Stimulated activated CD4-positive, alpha-beta T cell treated with anti-CD3 and anti-CD28 coated beads, Interleukin-12 subunit alpha, Interleukin-12 subunit beta, amount 100 ng/mL, for 4 hours (primary cell): ENCODE data around the gene ZNF652.
"Not testable (repeated sequence)": the region's sequence is repeated elsewhere in the genome, so short reads cannot be mapped to it uniquely, and the experiment has no call there.

Experiments
- DNase-seq: peaks from one replicate; pipeline ENCODE4 v3.0.0-alpha.2; 2020

The ZNF652 gene

DNA sequence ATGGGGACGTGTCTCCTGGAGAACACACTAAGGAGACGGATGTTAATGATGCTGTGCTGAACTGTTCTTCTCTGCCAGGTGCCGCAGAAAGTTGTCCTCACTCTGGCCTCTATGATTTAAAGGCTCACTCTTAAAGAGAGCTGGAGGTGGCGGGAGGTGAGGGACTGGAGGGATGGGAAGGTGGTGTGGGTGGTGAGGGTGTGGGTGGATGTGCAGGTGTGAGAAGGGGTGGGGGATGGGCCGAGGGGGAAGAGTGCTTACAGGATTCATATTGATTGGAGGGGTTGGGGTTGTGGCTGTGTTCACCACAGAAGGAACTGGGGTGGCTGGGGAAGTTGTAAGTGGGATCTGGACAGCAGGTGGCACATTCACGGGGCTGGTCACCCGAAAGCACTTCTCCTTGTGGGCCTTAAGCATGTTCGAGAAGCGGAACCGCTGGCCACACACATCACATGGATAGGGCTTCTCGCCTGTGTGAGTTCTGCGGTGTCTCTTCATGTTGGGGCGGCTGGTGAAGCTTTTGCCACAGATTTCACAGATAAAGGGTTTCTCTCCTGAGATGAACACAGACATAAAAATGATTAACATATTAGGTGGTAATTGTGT lies 63.6 kb downstream of the ZNF652 start:
- DNase-seq: no peak

DNA sequence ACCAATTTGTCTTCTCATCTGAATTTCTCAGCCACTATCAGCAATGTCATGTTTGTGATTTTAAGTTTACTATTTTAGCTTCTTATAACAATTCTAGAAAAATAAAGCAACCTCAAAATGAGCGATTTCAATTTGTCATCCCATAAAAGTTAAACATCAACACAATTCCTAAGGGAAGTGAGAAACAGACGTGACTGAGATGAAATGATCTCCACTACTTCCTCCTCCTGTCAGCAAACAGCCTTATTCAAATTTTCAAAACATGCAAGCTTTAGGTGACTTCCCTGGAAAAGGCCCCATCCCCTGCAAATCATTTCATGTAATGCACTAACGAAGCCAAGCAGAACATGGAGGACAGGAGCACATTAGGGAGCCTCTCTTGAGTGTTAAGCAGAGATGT lies 64.9 kb downstream of the ZNF652 start:
- no peak for DNase-seq

DNA sequence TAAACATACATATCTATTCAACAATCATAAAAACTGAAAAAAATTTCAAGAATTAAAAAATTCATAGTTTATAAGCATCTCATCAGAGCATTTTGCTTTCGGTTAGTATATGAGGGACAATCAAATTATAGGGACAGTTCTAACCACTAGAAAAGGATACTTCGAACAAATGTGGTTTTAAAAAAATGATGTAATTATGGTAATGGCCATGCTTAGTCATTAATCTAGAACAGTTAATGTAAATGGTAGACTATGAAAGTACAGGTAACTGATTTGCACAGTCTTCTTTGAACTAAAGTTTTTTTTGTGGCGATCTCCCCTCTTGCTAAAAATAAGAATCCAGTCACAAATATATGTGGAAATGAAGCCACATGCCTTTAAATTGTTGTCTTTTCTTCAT lies 67.9 kb downstream of the ZNF652 start:
- DNase-seq: no peak

DNA sequence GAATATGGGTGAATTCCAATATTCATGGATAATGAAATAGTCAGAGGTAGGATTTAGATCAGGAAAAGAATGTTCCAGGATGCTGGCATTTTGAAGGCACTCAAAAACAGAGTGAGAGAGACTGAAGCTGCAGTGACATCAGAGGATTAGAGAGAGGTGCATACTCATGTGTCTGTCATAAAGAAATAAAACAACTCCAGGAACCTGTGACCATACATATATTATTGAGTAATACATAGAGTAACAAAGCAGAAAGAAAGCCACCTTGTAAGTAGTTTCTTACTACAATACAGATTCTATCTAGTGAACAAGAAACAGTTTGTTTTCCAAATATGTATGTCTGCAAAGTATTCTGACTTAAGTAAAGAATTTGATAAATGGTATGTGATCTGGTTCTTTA lies 69.1 kb downstream of the ZNF652 start:
- no peak for DNase-seq

DNA sequence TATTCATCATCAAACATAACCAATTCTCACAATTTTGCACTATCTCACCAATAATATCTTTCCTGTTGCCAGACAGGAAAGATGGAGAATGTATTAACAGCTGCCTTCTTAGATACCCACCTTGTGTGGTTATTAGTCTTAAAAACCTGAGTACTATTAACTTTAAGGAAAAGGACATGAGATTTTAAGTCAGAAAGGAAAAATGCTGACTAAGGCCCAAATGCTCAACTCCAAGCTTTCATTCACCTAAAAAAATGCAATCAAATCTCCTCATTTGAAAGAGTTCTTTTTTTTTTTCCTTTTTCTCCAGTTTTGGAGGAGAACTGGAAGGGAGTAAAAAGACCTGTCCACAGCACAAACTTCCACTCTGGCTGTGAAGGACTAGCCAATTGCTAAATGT lies 70.1 kb downstream of the ZNF652 start:
- DNase-seq: no peak

DNA sequence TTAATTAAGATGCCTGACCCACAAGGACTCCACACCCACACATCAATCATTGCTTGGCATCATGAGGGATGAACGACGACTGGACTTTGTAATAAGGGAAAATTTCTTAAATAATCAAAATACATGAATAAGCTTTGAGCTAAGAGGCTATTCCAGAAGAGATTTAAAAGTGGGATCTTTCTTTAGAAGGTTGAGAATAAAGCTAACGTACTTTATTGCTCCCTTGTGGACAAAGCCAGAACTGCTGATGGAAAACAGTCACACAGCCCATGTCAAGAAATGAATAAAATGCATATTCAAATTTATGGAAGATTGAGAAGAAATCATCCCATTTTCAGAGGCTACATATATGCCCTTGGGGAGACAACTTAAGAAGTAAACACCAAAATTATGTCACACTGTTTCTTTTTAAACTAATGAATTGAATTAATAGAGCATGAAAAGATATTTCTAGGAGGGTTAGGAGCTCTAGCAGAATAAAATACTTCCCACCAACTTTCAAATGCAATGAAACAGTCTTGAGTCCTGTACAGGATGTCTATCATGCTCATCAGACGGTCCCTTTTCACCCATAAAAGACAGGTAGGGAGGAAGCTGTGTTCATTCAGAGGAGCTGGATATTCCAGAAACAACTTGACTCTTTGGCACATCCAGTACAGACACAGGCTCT lies 71.2 kb downstream of the ZNF652 start:
- DNase-seq: no peak

DNA sequence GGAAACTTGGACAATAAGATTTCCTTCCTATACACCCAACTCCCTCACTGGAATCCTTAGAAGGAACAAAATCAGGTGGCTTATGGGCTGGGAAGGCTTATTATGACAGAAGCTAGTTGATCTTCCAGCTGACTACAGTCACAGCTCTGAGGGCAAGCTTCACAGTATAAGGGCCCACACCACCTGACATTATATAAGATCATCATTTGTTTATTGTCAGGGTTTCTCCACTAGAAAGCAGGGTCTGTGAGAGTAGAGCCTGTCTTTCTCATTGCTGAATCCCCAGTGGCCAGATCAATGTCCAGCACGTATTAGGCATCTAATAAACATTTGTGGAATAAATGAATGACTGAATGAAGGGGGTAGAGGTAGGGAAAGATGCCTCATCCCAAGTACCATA lies 73.7 kb downstream of the ZNF652 start:
- DNase-seq: no peak

DNA sequence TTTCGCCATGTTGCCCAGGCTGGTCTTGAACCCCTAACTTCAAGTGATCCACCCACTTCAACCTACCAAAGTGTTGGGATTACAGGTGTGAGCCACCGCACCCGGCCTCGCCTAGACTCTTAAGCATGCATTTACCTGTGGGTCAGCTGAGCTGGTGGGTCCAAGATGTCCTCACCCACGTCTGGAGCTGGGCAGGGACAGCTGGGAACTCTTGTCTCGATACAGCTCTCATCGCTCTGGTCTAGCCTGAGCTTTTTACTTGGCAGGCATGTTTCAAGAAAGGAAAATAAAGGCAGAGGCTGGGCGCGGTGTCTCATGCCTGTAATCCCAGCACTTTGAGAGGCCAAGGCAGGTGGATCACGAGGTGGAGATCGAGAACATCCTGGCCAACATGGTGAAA lies 74.6 kb downstream of the ZNF652 start:
- DNase-seq: no peak

DNA sequence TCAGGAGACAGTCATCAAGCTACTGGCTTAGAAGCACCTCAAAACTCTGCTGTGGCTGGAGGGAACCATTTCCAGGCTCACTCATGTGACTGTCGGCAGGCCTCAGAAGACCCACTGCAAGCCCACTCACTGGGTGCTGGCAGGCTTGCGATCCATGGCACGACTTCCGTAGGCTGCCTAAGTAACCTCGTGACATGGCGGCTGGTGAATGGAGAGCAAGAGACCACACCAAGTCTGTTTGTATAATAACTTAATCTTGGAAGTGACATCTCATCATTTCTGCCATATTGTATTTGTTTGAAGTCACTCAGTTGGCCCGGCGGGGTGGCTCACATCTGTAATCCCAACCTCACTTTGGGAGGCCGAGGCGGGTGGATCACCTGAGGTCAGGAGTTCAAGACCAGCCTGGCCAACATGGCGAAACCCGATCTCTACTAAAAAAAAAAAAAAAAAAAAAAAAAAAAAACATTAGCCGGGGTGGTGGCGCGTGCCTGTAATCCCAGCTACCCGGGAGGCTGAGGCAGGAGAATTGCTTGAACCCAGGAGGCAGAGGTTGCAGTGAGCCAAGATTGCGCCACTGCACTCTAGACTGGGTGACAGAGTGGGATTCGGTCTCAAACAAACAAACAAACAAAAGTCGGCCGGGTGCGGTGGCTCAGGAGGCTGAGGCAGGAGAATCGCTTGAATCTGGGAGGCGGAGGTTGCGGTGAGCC lies 75.6 kb downstream of the ZNF652 start:
- not testable (repeated sequence) for DNase-seq

DNA sequence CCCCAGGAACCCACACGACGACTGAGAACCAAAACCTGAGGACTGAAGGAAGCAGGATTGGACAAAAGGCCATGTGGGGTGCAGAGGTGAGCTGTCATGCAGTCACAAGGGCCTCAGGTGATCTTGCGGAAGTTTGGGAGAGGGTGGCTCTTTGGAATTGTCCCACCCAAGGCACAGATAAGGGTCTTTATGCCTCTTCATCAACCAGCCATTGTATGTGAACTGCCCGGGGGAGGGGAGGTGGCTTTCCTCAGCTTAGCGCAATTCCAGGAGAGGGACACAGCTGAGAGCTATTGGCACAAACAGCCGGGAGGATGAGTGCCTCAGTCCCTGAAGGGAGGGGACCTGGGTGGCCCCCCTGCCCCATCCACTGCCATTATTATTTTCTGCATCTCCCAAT lies 76.3 kb downstream of the ZNF652 start:
- DNase-seq: no peak

DNA sequence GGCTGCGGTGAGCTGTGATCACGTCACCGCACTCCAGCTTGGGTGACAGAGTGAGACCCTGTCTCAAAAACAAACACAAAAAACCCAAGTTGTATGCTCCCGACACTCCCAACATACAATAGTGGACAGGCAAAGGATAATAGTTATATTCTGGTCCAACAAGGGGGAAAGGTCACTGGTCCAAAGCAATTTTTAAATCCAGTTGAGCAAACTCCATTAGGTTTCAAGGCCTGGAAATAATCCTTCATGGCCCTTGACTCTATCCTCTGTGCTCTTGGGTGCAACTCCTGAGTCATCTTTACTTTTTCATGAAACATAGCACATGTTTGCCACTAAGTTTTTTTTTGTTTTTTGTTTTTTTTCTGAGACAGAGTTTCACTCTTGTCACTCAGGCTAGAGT lies 81.1 kb downstream of the ZNF652 start:
- no peak for DNase-seq

DNA sequence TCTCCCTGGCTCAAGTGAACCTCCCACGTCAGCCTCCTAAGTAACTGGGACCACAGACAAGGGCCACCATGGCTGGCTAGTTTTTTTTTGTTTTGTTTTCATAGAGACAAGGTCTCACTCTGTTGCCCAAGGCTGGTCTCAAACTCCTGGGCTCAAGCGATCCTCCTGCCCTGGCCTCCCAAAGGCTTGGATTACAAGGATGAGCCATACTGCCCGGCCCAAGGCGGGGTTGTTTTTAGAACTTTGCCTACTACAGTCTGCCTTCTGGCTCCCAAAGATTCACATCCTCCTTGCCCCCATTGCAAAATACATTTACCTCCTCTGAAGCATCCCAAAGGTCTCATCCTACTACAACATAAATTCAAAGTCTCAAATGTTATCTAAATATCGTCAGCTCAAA lies 82.0 kb downstream of the ZNF652 start:
- DNase-seq: no peak

DNA sequence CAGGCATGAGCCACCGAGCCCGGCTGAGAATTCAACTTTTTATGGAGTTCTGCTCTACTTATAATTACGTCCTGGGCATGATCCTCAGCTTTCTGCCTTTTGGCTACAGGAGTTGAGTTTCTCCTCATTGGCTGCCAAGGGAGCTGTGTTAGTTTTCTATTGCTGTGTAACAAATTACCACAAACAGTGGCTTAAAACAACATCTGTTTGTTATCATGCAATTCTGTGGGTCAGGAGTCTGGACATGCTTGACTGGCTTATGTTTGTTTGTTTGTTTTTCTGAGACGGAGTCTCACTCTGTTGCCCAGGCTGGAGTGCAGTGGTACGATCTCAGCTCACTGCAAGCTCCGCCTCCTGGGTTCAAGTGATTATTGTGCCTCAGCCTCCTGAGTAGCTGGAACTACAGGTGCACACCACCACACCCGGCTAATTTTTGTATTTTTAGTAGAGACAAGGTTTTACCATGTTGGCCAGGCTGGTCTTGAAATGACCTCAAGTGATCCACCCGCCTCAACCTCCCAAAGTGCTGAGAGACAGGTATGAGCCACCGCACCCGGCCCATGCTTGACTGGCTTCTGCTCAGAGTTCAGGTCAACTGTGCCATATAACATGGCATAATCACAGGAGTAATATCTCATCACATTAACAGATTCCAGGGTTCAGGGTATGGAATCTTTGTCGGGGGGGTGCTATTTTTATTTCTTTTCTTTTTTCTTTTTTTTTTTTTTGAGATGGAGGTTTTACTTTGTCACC lies 82.6 kb downstream of the ZNF652 start:
- not testable (repeated sequence) for DNase-seq

DNA sequence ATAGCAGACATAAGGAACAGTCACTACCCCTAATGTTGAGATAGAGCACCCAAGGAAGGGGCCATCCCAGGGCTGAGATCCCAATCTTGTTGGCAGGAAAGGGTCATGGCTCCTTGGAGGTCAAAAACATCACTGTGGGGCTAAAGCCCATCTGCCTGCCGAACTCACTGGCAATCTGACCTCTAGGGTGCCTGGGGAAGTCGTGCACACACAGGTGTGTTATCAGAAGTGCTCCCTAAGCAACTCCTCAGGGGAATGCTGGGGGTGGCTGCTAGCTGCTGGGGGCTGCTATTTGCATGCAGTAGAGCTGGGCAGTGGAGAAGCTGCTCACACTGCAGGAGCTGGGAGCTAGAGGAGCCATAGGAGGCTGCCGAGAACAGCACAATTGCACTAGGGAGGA lies 84.0 kb downstream of the ZNF652 start:
- DNase-seq: no peak

DNA sequence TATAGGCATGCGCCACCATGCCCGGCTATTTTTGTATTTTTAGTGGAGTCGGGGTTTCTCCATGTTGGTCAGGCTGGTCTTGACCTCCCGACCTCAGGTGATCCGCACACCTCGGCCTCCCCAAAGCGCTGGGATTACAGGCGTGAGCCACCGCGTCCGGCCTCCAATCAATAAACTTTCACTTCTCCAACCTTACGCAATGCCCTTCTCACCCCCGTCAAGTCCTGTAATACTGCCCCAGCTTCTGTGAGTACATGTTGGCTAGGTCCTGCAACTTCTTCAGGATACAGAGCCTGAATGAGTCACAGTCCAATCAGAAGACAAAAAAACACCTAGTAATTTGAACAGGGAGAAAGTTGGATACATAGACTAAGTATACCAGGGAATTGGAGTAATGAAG lies 84.4 kb downstream of the ZNF652 start:
- no peak for DNase-seq

DNA sequence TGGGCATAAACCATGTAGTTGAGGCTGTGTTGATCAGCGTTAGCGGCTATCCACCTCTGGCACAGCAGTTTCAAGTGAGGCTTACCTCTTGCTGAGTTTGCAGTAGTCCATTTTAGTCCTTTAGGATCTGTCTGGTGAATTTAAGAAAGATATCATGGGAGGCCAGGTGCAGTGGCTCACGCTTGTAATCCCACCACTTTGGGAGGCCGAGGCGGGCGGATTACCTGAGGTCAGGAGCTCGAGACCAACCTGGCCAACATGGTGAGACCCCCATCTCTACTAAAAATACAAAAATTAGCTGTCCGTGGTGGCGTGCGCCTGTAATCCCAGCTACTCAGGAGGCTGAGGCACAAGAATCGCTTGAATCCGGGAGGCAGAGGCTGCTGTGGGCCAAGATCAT lies 86.1 kb downstream of the ZNF652 start:
- DNase-seq: not testable (repeated sequence)

DNA sequence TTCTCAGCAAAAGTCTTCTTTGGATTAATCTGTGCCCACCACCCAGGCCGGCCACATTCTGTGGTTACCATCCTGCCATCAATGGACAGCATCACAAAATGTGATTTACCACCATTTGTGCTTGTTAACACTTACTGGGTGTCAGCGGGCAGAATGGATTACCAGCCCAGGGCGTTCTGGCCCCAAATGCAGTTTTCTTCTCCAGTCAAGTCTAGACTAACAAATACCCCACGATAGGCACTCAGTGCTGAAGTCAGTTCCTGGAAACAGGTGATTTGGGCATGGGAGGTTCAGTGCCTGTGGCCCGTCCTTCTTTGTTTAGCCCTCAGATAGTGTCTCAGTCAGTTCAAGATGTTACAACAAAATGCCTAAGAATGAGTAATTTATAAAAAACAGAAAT lies 92.7 kb downstream of the ZNF652 start:
- no peak for DNase-seq

DNA sequence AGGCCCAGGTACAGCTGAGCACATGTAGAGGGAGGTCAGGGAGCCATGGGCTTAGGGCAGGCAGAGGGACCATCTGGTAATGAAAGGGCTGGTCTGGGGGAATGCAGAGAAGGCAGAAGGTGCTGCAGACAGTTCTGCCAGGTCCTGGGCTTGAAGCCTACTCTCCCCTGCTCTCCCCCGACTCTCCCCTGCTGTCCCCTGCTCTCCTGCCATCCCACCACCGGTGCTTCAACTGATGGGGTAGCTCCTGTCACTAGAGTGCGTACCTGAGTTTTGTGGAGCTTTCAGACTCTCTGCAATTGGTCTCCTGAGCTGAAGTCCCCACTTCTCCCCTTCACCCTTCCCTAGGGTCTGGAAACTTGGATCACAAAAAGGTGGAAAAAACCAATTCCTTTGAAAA lies 94.1 kb downstream of the ZNF652 start:
- DNase-seq: no peak

DNA sequence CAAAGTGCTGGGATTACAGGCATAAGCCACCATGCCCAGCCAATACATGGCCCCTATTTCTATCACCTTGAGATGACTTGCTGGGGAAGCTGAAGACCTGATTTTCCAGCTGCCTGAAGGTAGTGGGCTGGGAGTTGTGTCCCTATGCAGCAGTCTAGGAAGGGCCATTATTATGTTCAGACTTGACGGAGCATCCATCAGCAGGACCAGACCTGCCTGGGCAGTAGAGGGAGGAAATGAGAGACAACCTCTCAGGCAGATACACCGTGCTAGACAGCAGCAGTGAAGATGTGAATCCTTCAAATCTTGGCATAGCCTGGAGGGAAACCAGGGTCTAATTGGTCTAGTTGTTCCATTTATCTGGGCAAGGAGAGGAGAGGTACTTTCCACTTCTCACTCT lies 95.8 kb downstream of the ZNF652 start:
- DNase-seq: no peak

DNA sequence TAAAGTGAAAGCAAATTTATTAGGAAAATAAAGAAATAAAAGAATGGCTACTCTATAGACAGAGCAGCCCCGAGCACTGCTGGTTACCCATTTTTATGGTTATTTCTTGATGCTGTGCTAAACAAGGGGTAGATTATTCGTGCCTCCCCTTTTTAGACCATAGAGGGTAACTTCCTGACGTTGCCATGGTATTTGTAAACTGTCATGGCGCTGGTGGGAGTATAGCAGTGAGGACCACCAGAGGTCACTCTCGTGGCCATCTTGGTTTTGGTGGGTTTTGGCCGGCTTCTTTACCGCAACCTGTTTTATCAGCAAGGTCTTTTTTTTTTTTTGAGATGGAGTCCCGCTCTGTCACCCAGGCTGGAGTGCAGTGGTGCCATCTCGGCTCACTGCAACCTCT lies 100.5 kb downstream of the ZNF652 start:
- DNase-seq: not testable (repeated sequence)

DNA sequence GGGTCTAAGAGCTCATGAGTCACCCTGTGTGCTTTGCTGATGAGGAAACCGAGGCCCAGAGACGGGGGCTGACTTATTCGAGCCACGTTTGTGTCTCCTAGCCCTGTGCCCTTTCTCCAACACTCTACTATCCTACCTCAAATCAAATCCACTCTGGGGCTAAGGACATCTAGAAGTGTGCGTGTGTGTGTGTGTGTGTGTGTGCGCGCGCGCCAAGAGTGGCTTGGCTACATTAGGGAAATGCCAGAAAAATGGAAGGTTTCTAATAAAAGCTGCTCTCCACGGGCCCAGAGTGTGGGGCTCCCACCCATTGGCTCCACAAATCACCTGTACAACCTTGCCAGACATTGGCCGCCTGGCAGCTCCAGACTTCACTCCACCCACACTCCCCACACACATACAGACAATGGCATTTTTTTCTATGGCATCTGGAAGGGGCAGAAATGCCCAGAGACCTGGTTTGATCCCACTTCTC lies 101.2 kb downstream of the ZNF652 start:
- DNase-seq: no peak

DNA sequence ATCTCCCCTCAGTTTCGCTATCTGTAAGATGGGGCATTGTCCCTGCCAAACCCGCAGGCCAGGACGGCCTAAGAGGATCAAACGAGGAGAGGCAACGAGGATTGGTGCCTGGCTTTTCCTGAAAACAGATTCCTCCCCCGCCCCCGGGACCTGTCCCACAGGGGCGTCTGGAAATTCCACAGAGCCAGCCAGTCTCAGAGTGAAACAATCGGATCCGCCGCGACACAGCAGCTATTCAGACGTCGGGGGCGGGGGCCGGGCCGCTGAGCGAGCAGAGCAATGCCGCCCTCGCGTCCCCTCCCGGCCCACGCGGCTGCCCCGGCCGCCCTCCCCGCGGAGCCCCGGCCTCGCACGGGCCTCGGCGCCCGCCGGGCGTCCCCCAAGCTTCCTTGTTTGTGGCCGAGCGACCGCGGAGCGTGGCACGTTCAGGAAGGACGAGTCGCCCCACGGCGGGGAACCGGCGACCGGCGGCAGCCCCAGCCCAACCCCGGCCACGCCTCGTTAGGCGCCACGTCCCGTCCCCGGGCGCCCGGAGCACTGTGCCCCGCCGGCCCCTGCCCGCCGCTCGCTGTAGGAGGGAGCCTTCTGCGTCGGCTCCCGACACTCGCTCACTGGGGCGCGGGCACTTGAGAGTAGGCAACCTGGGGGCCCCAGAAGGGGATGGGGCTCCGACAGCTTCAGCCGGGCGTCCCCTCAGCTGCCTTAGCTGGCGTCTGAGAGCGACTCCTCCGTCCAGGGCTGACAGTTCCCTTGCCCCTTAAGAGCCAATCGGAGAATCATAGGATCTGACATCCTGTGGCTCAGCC lies 101.8 kb downstream of the ZNF652 start:
- peak; percentile 63 for DNase-seq

DNA sequence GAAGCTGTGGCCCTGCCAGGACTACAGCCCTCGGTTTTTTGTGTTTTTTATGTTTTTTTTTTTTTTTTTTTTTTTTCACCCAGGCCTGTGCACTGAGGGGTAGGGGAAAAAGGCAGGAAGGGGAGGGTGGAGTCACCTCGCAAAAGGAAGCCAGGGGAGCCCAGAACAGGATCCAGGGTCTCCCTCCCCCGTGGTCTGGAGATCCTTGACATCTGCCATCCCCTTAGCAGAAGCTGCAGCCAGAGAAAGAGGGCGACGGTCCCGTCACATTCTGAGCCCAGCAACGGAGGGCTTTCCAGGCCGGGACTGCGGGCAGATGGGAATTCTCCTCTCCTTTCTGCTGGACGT lies 102.4 kb downstream of the ZNF652 start:
- DNase-seq: no peak
